ENCODE results near the gene PKP1.

PKP1 gene

GRCh38 chr1:201253906-201254624 lies 29.2 kb upstream of the PKP1 start:
- Histone ChIP-seq H3K4me2 (ENCODE audit: insufficient read depth, low read length, poor library complexity, severe bottlenecking) (no peak overlapping the region), H3K4ac (ENCODE audit: low read length) (no peak overlapping the region), H4K8ac (ENCODE audit: low read depth, low read length) (no peak overlapping the region), H3K79me1 (ENCODE audit: low read depth, low read length) (no peaks in the 10 kb centered on the region), H3K36me3 (replicated peaks in 1 of 2; ENCODE audit: control insufficient read depth in 2 of 2, insufficient read depth in 2 of 2, low read length in 2 of 2) (no peaks in the 10 kb centered on the region), H3K27ac (replicated peaks; ENCODE audit: low read length) (no peak overlapping the region), H2BK5ac (ENCODE audit: low read length) (peak overlapping the region; percentile 82), H3K14ac (ENCODE audit: low read length) (no peak overlapping the region), H2BK12ac (ENCODE audit: low read length) (peak overlapping the region; percentile 46), H3K9me3 (replicated peaks in 1 of 2; ENCODE audit: control insufficient read depth in 2 of 2, insufficient read depth in 1 of 2, low read depth in 1 of 2, low read length in 2 of 2) (no peaks in the 10 kb centered on the region), H2AK5ac (ENCODE audit: low read depth, low read length) (peak overlapping the region; percentile 99), H3K27me3 (ENCODE audit: control insufficient read depth in 3 of 3, insufficient read depth in 3 of 3, low read depth in 1 of 3, low read length in 3 of 3) (peaks cover 0 to 23% (median 0%) of the 10 kb centered on the region in 3 experiments), H2AFZ (ENCODE audit: low read length) (no peak overlapping the region), H3K9ac (ENCODE audit: low read depth, low read length, poor library complexity) (no peak overlapping the region), H3K18ac (ENCODE audit: low read length) (no peak overlapping the region), H4K91ac (ENCODE audit: low read depth, low read length, poor library complexity) (no peak overlapping the region), H2BK15ac (ENCODE audit: low read length) (peak overlapping the region; percentile 73), H2BK120ac (ENCODE audit: low read depth, low read length) (no peak overlapping the region), H3K23ac (ENCODE audit: low read depth, low read length, poor library complexity) (no peak overlapping the region), H3K4me1 (ENCODE audit: control insufficient read depth in 2 of 2, insufficient read depth in 1 of 2, low read depth in 1 of 2, low read length in 2 of 2) (no peaks in the 10 kb centered on the region), H3K4me3 (ENCODE audit: low read length in 2 of 2) (no peak overlapping the region)
- no peak for DNase-seq (ENCODE audit: low spot score)
- no CpG with 5 or more reads among the region's 9 CpGs for WGBS, 2 donors (ENCODE audit: extremely low coverage in 2 of 2, insufficient read length in 2 of 2, insufficient replicate concordance in 1 of 2)

- no peak overlapping the region for H2AFZ ChIP-seq (ENCODE audit: low read length)
- no peak overlapping the region for H3K23ac ChIP-seq (ENCODE audit: low read depth, low read length, poor library complexity)
- peak overlapping the region; percentile 98 for H2BK15ac ChIP-seq (ENCODE audit: low read length)
- H3K36me3 ChIP-seq (replicated peaks in 1 of 2; ENCODE audit: control insufficient read depth in 2 of 2, insufficient read depth in 2 of 2, low read length in 2 of 2) = no peaks in the 10 kb centered on the region
- peak overlapping the region; percentile 99 for H2AK5ac ChIP-seq (ENCODE audit: low read depth, low read length)
- DNase-seq (ENCODE audit: low spot score) = peak; percentile 73
- no peaks in the 10 kb centered on the region for H3K9me3 ChIP-seq (replicated peaks in 1 of 2; ENCODE audit: control insufficient read depth in 2 of 2, insufficient read depth in 1 of 2, low read depth in 1 of 2, low read length in 2 of 2)
- no CpG with 5 or more reads among the region's 24 CpGs for WGBS, 2 donors (ENCODE audit: extremely low coverage in 2 of 2, insufficient read length in 2 of 2, insufficient replicate concordance in 1 of 2)
- H4K91ac ChIP-seq (ENCODE audit: low read depth, low read length, poor library complexity) = no peak overlapping the region
- H2BK12ac ChIP-seq (ENCODE audit: low read length) = peak overlapping the region; percentile 84
- peak overlapping the region; percentile 85 for H3K18ac ChIP-seq (ENCODE audit: low read length)
- H3K4me3 ChIP-seq (ENCODE audit: low read length in 2 of 2) = no peak overlapping the region
- H3K27me3 ChIP-seq (ENCODE audit: control insufficient read depth in 3 of 3, insufficient read depth in 3 of 3, low read depth in 1 of 3, low read length in 3 of 3) = peaks cover 0 to 23% (median 0%) of the 10 kb centered on the region in 3 experiments
- no peaks in the 10 kb centered on the region for H3K79me1 ChIP-seq (ENCODE audit: low read depth, low read length)
- H3K4ac ChIP-seq (ENCODE audit: low read length) = no peak overlapping the region
- H3K4me1 ChIP-seq (ENCODE audit: control insufficient read depth in 2 of 2, insufficient read depth in 1 of 2, low read depth in 1 of 2, low read length in 2 of 2) = peaks cover 0 to 5% of the 10 kb centered on the region in 2 donors
- no peak overlapping the region for H3K14ac ChIP-seq (ENCODE audit: low read length)
- H3K4me2 ChIP-seq (ENCODE audit: insufficient read depth, low read length, poor library complexity, severe bottlenecking) = no peak overlapping the region
- H4K8ac ChIP-seq (ENCODE audit: low read depth, low read length) = peak overlapping the region; percentile 17
- no peak overlapping the region for H3K9ac ChIP-seq (ENCODE audit: low read depth, low read length, poor library complexity)
- H3K27ac ChIP-seq (replicated peaks; ENCODE audit: low read length) = no peak overlapping the region
- H2BK120ac ChIP-seq (ENCODE audit: low read depth, low read length) = peak overlapping the region; percentile 9
- peak overlapping the region; percentile 53 for H2BK5ac ChIP-seq (ENCODE audit: low read length)
Observed at GRCh38 chr1:201254625-201255478, 28.5 kb upstream of the PKP1 start.

GRCh38 chr1:201255479-201256362 lies 27.6 kb upstream of the PKP1 start:
- no peak overlapping the region for H4K8ac ChIP-seq (ENCODE audit: low read depth, low read length)
- peaks cover 0 to 24% (median 3%) of the 10 kb centered on the region in 3 experiments for H3K27me3 ChIP-seq (ENCODE audit: control insufficient read depth in 3 of 3, insufficient read depth in 3 of 3, low read depth in 1 of 3, low read length in 3 of 3)
- no peak overlapping the region for H3K4me2 ChIP-seq (ENCODE audit: insufficient read depth, low read length, poor library complexity, severe bottlenecking)
- no peaks in the 10 kb centered on the region for H3K36me3 ChIP-seq (replicated peaks in 1 of 2; ENCODE audit: control insufficient read depth in 2 of 2, insufficient read depth in 2 of 2, low read length in 2 of 2)
- H2AK5ac ChIP-seq (ENCODE audit: low read depth, low read length) = peak overlapping the region; percentile 99
- no peak overlapping the region for H3K4ac ChIP-seq (ENCODE audit: low read length)
- 100% methylated on average over 3 to 4 of the region's 17 CpGs for WGBS, 2 donors (ENCODE audit: extremely low coverage in 2 of 2, insufficient read length in 2 of 2, insufficient replicate concordance in 1 of 2)
- no peak overlapping the region for H3K23ac ChIP-seq (ENCODE audit: low read depth, low read length, poor library complexity)
- peak overlapping the region; percentile 85 for H3K18ac ChIP-seq (ENCODE audit: low read length)
- H3K4me3 ChIP-seq (ENCODE audit: low read length in 2 of 2) = peak overlapping the region in 1 of 2 donors; percentile 67
- DNase-seq (ENCODE audit: low spot score) = no peak
- H2AFZ ChIP-seq (ENCODE audit: low read length) = no peak overlapping the region
- peak overlapping the region; percentile 9 for H2BK120ac ChIP-seq (ENCODE audit: low read depth, low read length)
- H4K91ac ChIP-seq (ENCODE audit: low read depth, low read length, poor library complexity) = no peak overlapping the region
- H3K9me3 ChIP-seq (replicated peaks in 1 of 2; ENCODE audit: control insufficient read depth in 2 of 2, insufficient read depth in 1 of 2, low read depth in 1 of 2, low read length in 2 of 2) = no peaks in the 10 kb centered on the region
- H3K14ac ChIP-seq (ENCODE audit: low read length) = no peak overlapping the region
- no peak overlapping the region for H3K27ac ChIP-seq (replicated peaks; ENCODE audit: low read length)
- H3K4me1 ChIP-seq (ENCODE audit: control insufficient read depth in 2 of 2, insufficient read depth in 1 of 2, low read depth in 1 of 2, low read length in 2 of 2) = peaks cover 0 to 8% of the 10 kb centered on the region in 2 donors
- peak overlapping the region; percentile 34 for H2BK12ac ChIP-seq (ENCODE audit: low read length)
- peak overlapping the region; percentile 53 for H2BK5ac ChIP-seq (ENCODE audit: low read length)
- peak overlapping the region; percentile 98 for H2BK15ac ChIP-seq (ENCODE audit: low read length)
- no peaks in the 10 kb centered on the region for H3K79me1 ChIP-seq (ENCODE audit: low read depth, low read length)
- H3K9ac ChIP-seq (ENCODE audit: low read depth, low read length, poor library complexity) = no peak overlapping the region
